HG02642 (cell line): ENCODE results near the gene FASTK.

ENCODE experiments used
- ATAC-seq: cut with Tn5 transposase; IDR thresholded peaks from one replicate; pipeline ENCODE4 v1.9.1; 2021; ENCODE audit warnings: mild to moderate bottlenecking; ENCODE audit not compliant: unreplicated experiment, poor library complexity

FASTK gene

DNA sequence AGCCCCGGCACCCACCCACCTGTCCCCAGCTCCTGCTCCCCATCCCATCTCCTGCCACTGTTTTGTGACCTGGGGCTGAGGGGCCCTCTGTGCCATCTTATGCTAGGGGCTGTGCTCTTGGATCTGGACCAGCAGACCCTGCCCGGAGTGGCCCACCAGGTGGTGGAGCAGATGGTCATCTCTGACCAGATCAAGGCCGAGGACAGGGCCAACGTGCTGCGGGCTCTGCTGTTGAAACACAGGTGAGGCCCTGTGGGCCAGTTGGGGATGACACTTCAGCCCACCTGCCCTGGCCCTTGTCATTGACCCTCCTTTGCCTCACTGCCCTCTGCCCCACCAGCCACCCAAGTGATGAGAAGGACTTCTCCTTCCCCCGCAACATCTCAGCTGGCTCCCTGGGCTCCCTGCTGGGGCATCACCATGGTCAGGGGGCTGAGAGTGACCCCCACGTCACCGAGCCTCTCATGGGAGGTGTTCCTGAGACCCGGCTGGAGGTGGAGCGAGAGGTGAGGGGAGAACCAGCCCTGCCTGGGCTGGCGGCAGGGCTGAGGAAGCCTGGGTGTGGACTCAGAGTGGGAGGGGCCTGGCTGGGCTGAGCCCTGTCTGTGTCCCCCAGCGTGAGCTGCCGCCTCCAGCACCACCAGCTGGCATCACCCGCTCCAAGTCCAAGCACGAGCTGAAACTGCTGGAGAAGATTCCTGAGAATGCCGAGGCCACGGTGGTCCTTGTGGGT is 10.6 kb downstream of the FASTK start:
- ATAC-seq, result no peak

DNA sequence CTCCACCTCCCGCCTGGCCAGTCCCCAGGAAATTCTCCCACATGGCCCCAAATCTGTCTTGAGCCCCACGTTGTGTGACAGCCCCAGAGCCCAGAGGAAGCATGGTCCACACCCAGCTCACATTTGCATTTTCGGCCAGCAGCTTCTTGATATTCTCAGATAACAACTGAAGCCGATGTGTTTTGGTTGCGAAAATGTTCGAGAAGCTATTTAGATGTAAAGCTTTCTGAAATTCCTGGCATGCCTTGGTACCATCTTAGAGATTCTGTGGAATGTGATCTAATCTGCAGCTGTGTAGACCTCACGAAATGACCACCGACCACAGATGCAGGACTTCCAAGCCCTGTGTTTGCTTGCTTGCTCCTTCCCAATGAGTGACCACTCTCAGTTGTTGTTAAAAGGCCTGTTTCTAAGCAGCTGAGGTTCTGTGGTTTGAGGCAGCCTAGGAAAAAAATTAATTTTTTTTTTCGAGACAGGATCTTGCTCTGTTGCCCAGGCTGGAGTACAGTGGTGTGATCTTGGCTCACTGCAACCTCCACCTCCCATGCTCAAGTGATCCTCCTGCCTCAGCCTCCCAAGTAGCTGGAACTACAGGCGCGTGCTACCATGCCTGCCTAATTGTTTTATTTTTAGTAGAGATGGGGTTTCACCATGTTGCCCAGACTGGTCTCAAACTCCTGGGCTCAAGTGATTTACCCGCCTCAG is 12.4 kb downstream of the FASTK start:
- no peak for ATAC-seq

DNA sequence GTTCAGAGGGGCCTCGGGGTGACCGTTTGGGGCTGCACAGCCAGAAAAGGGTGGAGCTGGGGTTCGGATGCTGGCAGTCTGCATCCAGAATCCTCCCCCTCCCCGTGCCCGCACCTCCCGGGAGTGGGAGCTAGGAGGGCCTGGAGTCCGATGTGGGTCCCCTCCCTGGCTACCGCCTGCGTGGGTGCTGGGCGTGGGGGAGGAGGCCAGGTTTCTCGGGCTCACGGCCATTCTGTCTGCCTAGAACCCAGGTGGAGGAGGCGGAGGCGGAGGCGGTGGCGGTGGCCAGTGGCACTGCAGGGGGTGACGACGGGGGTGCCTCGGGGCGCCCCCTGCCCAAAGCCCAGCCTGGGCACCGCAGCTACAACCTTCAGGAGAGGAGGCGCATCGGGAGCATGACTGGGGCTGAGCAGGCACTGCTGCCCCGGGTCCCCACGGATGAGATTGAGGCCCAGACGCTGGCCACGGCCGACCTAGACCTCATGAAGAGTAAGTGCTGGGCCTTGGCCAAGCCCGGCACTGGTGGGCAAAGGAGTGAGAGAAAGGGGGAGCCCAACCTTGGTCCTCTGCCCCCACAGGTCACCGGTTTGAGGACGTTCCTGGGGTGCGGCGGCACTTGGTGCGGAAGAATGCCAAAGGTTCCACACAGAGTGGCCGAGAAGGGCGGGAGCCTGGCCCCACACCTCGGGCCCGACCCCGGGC is 14.2 kb downstream of the FASTK start:
- no peak for ATAC-seq

DNA sequence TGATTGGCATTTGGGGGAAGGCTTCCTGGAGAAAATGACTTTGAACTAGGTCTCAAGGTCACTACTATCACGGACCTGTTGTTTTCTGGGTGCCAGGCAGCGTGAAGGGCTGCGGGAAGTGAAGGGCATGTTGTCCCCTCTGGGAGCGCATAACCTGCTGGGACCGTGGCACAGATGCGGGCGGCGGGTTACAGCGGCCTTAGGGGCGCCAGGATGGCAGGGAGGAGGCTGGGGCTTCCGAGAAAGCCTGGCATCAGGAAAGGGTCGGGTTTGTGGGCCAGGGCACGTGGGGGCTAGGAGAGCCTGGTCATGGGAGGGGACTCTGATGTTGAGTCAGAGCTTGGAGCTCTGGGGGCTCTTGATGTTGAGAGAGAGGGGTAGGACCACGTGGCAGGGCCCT is 15.1 kb downstream of the FASTK start:
- ATAC-seq, result no peak

GRCh38 chr7:151064993-151065392 is 15.6 kb downstream of the FASTK start:
- ATAC-seq, result no peak

GRCh38 chr7:151064454-151064853 is 16.2 kb downstream of the FASTK start:
- ATAC-seq, result no peak

DNA sequence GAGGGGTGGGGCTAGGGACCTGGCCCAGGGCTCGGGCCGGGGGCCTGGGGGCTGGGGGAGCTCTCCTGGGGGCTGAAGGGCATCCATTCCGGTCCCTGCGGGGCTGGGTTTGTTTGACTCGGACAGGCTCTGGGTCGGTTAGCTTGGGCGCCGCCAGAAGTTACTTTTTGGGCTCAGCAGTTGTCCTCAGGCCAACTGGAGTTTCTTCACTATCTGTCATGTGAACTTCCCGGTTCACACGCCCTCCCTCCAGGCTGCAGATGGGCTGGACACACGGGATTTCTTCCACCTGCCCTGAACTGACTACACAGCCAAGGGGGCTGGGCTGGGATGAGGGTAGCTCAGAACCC is 17.4 kb downstream of the FASTK start:
- no peak for ATAC-seq

GRCh38 chr7:151062399-151063211 is 18.0 kb downstream of the FASTK start:
- no peak for ATAC-seq

DNA sequence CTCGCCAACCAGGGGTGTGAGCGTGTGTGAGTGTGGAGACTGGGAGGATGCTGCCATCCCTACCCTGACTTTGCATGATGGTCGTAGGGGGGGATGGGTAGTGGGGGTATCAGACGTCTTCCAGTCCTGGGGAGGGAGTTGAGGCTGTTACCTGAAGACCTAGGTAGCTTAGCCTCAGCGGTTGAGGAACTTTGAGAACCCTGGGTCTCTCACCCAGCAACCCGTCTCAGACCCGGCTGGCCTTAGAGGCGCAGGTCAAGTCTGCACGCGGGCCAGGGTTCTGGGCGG is 18.6 kb downstream of the FASTK start:
- no peak for ATAC-seq

DNA sequence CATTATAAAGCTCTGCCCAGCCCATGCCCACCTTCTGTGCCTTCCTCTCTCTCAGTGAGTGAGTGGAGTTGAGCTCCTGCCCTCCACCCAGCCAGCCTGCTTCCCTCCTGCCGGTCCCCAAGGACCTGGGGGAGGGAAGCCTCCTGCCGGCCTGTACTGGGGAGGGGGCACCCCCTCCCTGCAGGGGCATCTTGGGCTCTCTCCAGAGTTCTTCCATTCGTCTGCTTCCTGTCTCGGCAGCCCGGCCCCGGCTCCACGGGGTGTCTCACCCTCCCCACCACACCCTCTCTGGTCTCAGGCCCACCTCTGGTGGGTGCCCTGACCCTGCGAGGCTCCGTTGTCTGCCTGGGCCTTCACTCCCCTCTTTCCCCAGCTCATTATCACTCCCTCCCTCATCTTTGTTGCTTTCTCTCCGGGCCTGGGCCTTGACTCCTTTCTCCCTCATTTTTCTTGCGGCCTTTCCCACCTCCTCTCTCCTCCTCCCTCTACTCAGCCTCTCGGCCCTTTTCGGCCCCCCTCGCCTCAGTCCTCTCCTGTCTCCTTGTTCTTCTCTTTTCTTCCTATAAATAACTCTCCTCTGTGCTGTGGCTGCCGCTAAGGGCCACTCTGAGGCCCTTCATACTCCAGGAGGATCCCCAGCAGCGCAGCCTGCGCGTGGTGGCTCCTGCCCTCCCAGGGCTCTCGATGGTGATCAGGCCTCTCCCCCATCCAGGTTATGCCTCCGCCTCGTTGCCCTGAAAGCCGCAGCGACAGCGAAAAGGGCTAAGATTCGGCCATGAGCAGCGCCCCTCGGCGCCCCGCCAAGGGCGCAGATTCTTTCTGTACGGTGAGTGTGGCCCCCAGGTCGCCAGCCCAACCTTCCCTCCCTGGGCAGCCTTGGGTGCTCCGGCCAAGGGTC is 19.1 kb downstream of the FASTK start:
- no peak for ATAC-seq

- no peak for ATAC-seq
Observed at GRCh38 chr7:151060416-151061212, 20.0 kb downstream of the FASTK start.

DNA sequence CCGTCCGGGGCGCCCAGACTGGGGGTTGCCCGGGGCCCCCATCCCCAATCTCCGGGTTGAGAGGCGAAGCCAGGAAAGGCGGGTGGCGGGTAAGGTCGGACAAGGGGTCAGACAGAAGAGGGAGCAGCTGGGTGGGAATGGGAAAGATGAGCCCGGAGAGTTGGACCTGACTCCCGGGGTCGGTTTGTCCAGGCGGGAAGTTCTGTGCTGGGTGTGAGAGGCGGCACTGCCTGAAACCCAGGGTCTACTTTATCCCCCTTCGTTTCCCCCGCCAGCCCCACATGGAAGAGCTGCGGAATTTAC is 20.5 kb downstream of the FASTK start:
- no peak for ATAC-seq

GRCh38 chr7:151059367-151060112 is 21.1 kb downstream of the FASTK start, which contains the start of gene SLC4A2:
Gene SLC4A2 (plus strand): TSS chr7:151059589. CDS start chr7:151061988, 2,399 bp downstream.
- ATAC-seq, result peak; percentile 32

- no peak for ATAC-seq
Observed at GRCh38 chr7:151058781-151059366, 21.7 kb downstream of the FASTK start.

- ATAC-seq, result peak; percentile 87
Observed at GRCh38 chr7:151057989-151058780, 22.4 kb downstream of the FASTK start.

- ATAC-seq, result peak; percentile 14
Observed at GRCh38 chr7:151057506-151057988, 23.1 kb downstream of the FASTK start, which contains the start of gene CDK5. Gene CDK5 (minus strand): TSS chr7:151057897. CDS start chr7:151057848, 49 bp downstream.
